HG03066 (cell line): ENCODE data around the gene KCNIP1.

Experiments used
- ATAC-seq: cut with Tn5 transposase; IDR thresholded peaks from one replicate; pipeline ENCODE4 v1.9.1; 2021; ENCODE audit warnings: low read depth; ENCODE audit not compliant: unreplicated experiment

Gene KCNIP1

DNA sequence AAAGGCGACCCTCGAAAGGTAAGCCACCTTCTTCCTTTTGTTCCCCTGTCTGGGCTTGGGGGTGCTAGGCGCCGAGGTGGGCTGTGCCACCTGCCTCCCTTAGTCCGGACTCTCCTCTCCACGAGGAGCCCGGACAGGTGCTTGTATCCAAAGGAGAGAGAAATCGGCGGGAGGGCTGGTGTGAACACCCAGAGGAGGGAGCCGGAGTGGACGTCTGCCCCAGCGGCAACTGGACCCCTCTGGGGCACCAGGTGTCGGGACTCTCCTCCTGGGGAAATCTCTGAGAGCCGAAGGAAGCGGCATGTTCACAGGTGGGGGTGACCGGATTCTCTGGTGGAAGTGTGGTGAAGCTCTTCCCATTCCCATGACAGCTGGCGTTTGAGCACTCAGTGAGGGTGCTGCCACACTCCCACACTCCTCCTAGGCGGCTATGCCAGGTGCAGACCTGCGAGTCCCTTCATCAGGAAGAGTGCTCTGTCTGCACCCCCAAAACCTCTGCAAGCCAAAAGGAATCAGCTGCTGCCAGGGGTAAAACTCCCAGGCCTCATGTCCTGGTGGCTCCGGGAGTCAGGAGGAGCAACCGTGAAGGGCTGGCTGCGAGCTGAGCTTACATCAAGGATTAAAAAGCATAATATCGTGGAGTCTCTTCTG is 921 bp downstream of the KCNIP1 start:
- ATAC-seq: no peak

DNA sequence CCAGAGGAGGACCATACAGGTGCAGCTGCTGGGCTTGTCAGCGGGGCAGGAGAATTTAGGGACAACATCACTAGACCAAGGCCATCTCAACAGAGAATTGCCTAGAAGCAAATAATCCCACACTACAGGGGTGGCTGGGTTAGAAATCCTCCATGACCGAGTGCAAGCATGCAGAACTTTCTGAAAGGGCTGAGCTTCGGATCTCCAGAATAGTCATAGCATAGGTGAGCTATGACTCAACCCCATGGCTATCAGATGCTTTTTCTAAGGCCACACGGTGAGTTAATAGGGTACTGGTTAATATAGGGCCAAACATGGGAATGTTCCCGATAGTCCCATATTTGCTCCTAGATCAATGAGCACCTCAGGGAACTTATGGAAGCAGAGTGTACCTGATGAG is 4.2 kb downstream of the KCNIP1 start:
- no peak for ATAC-seq

DNA sequence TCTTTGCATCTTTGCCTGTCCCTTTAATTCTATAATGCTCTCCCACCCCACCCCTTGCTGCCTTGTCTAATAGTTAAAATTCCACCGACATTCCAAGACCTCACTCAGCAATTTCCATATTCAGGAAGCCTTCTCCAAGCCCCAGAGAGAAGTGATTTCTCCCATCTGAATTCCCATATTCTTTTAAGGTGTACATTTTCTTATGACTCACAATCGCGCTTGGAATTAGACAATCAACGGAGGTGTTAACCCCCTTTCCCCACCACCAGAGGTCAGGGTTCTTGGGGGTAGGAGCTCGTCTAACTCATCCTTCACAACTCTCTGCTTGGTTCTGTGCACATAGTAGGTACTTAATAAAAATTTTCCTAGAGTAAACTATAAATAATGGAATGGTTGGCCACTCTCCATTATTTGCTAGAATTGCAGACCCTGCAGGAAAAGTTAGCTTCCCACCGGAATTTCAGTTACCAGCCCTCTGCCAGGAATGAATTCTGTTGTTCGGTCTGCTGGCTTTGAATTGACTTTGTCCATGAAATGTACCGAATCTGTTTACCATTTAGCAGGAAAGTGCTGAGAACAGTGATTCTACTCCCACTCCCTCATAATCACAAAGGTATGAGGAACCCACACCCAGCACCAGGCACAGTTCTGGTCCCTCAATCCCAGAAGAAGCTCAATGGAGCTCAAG is 5.0 kb downstream of the KCNIP1 start:
- no peak for ATAC-seq

DNA sequence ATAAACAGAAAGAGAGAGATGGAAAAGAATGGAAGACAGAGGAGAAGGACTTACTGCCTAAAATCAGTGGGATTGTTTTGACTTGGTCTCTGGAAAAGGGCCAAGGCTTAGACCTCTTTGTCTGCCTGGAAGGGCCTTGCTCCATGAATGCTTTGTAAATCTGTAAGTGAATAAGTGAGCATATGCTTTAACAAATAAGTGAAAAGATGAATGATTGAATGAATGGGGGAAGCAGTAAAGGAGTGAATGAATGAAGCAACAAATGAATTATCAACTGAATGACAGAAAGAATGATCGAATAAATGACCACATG is 5.5 kb downstream of the KCNIP1 start:
- ATAC-seq: no peak

DNA sequence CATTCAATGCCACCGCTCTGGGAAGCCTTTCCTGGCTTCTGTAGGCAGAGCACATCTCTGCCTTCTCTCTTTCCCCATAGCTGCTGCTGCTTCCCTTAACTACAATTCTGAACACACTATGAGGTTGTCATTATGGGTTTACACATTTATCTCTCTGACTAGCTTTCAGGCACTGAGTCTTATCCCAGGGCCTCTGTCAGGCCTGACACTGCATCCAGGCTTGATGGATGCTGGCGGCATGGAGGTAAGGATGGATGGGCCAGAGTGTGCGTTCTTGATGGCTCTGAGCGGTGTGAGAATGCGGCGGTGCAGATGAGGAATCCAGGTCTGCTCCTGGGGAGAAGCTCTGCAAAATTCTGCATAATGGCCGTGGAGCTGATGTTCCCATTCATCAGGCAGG is 6.3 kb downstream of the KCNIP1 start:
- no peak for ATAC-seq

DNA sequence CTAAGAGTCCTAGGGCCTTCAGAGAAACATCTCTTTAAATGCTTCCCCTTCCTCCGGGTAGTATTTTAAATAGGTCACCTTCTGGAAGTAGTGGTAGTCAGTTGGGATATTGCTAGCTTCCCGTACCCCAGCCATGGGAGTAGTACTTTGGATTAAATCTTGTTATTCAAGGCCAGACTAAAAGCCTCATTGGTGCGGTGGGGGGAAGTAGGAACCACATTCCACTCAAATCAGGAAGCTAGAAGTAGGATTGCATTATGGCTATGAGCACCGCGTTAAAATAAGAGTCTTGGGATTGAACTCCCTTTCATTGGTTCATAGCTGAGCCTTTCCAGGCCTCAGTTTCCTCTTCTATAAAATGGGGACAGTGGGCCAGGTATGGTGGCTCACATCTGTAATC is 6.7 kb downstream of the KCNIP1 start:
- ATAC-seq: no peak

DNA sequence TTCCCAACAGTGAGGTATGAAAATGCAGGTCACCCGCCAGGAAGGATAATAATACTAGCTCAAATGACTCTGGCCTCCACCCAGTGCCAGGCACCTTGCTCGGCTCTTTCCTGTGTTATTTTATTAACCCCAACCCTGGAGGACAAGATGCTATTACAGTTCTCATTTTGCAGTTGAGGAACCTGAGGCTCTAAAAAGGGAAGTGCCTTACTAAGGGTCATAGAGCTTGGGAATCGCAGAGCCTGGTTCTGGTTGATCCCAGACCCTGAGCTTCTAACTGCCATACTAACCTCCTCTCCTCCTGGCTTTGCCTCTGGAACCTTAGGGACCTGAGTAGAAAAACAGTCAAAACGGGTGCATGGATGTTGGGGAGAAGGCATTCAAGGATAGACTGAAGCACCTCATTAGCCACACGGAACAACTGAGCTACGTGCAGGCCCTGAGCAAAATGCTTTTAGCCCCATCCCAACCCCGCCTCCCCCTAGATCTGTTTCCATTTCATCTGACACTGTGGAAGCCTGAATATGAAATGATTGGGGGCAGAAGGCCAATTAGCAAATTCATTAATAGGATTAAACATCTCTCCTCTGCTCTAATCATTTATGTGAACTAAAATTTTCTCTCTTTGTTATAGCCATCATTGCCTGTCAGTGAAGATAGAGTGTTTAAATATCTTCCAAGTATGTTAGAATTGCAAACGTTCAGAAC is 7.9 kb downstream of the KCNIP1 start:
- ATAC-seq: no peak

DNA sequence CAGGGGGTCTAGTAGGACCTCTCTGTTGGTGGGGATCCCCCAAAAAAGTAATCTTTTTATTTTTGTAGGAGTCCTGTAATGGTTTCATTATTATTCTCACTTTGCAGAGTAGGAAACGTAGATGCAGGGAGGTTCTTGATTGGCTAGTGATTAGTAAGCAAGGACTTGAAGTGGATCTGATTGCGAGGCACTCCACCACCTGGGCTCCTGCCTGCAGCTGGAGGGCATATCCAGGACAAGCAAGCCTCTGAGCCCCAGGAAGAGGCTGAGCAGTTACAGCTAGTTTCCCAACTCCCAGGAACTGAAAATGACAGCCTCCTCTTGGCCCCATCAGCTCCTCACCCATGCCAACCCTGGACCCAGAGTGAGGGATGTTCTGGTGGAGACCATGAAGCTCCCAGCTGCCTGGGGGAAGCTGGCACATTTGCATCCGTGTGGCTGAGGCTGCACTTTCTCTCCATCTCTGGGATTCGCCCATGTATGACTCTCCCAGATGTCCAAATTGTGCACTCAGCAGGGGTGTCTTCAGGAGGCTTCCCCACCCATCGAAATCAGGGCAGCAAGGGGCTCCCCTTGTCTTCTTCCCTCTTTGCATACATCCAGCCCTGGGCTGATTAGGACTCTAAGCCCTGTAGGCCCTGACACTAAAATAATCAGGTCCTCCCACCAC is 10.2 kb downstream of the KCNIP1 start:
- no peak for ATAC-seq

DNA sequence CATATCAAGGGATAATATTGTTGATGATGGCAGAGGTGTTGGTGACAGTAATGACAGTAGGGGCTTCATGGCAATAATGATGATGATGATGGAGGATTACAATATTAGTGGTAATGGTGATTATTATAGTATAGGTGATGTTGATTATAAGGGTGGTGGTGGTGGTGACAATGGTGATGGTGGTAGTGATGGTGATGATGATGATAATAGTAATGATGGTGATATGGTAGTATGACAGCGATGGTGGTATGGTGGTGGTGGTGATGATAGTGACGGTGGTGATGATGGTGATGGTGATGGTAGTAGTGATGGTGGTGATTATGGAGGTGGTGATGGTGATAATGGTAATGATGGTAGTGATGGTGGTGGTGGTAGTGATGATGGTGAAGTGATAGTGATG is 13.6 kb downstream of the KCNIP1 start:
- ATAC-seq: no peak

DNA sequence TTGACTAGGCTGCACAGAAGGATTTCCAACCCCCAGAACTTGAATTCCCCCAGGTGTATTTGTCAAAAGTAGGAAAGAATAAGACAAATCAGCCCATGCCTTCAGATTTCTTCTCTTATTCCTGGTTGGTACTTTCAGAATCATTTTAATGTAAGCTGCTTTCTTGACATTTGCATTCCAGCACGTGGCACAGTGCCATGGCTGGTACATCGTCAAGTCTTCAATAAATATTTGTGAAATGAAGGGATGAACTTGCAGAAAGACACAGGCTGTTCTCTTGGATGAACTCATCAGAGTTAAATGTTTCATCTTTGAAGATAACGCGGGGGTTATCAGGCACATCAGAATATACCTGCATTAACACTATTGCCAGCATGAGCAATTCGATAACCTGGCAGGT is 14.5 kb downstream of the KCNIP1 start:
- ATAC-seq: no peak

DNA sequence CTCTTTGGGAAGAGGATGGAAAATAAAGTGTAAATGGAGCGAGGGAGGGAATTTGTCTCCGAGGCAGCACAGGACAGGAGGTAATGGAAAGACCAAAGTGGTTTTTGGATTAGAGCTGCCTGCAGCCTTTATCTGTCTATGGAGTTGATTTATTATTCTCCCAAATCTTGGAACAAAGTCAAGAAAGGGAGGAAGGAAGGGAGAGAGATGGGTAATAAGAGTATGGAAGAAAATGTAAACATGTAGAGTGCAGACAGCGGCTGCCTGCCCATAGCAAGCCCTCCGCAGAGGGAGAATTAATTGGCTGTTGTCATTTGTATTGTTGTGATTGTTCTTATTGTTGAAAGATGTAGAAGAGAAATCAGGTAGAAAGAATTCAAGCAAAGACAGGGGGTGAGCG is 15.7 kb downstream of the KCNIP1 start:
- no peak for ATAC-seq

DNA sequence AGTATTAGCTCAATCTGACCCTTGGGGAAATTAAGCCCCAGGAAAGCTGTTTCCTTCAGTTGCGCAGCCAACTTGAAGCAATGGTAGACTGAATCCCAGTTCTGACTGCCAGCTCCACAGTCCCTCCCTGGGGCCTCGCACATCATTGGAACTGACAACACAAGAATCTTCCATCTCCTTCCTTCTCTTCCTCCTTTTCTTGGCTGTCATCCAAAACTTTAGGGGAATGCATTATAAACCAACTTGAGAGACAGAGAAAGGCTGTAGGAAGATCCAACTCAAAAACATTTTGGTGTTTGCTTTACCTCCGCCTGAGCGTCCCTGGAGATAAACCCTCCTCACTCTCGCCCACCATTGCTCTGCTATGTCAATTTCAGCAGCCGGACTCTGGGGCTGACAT is 16.6 kb downstream of the KCNIP1 start:
- no peak for ATAC-seq

DNA sequence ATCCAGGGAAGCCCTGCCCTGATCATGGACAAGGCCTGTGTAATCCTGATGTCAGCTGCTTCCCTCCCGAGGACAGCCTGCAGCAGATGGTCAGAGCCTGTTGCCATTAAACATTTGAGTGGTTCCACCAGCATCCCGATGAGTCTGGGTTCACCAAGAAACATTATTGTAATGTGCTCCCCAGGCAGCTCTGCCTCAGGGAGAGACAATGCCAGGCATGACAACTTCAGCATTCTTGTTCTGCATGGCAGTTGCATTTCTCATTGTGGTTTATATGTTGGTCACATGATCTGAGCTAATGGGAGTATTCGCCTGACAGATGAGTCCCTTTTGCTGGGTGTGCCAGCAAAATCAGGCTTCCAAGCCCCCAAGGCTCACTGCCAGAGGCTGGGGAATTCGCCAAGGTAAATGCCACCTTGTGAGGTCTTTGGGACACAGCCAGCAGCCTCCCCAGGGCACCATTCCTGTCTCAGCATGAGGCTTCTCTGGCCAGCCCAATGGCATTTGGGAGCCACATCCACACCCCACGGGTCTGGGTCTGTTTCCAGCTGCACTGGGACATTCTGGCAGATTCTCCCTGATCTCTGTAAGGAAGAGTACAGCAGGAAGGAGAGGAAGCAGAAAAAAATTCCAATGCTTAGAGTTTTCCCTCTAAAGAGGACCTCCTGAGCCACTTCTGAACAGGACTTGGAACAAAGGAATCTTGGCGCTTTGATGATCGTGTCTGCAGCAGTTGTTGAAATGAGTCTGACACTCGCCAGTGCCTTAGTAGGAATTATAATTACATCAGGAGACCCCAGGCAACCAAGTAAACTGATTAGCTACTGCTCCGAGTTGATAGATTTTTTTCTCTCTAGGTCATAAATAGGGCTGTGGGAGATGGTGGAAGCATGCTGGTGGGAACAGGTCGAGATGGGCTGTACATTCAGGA is 18.7 kb downstream of the KCNIP1 start:
- no peak for ATAC-seq

DNA sequence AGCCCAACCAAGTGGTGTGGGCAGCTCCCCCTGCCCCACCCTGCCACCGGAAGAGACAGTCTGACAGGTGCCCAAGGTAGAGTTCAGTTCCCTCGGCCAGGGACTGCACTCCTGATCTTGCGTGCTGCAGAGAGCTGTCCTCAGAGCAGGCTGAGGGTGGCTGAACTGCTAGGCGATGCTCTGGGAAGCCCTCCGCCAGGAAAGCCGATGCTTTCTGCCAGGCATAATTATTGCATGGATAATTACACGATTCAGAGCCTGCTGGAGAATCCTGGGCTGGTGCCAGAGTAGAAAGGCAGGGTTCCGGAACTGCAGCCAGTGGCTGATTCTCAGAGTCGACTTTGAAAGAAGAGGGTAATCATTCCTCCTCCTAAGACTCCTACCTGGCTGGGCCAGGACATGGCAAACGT is 19.3 kb downstream of the KCNIP1 start:
- ATAC-seq: no peak

DNA sequence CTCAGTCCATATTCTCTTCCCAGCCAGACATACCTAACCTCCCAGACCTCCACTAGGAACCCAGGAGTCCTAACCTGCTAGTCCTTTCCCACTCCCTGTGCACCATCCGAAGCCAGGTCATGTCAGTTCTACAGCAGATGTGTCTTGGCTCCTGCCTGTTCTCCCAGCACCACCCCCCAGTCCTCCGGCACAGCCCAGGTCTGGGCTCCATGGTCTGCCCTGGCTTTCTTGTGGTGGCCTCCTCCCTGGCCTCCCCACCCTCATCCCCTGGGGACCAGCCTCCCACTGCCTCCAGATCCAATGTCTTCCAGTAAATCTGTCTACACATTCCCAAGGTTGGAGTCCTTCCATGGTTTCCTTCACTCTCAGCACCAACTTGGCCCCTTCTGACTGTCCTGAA is 20.0 kb downstream of the KCNIP1 start:
- no peak for ATAC-seq

DNA sequence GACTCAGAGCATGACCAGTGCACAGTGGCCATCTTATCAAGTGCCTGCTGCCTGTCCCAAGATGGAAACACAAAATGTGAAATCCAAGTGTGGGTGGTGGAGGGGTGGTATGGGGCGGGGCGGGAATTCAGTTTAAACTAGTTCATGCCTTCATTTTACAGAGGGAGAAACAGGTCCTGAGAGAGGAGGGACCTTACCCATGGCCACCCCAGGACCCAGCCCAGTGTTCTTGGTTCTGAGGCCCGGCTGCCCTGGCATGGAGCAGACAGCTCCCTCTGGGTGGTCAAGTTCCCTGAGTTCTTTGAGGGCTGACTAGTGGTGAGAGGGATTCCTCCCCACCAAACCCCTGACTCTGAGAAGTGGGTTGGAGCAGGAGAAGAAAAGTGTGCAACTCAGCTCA is 20.8 kb downstream of the KCNIP1 start:
- no peak for ATAC-seq

DNA sequence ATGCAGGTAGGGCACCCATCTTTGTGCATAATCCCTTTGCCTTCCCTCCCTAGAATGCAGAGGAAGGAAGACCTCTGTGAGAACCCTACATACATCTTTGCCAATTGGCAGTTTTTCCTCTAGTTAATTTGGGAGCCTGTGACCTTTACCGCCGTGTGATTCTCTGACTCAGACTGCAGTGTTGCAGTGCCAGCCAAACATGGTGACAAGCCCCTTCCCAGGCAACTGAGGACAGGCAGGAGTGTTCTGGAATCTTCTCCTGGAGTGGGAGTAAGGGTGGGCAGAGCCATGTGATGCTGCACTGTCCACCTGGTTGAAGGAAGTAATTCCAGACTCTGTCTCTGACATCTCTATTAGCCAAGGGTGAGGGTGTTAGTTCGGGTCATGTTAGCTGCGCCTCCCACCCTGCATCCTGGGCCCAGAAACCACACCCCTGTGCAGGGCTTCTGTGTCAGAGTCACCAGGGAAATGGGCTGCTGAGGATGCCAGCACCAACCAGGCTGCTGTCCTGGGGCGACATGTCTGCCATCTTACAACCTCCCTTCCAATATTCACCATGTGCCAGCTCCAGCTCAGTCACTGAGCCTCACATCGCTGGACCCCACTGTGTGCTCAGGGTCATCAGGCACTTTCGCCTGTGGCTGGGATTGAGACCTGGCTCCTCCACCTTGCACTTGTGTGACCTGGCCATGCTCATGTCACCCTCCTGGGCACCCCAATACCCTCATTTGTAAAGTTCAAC is 21.8 kb downstream of the KCNIP1 start:
- ATAC-seq: no peak

DNA sequence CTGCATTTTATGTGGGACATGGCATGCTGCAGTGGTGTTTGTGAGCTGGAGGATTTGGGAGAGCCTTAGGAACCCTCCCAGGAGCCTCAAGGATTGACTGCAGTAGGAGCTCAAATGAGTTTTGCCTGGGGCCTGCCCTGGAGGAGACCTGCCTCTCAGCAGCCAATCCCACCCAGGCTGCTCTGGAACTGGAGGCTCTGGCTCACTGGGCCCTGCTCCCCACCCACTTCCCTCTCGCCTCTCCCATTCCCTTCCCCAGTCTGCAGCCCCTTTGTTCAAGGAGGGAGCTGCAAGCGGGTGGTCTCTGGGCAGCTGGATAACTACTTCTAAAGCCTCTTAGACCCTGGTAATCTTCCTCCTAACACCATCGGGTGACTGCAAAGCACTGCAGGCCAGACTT is 24.2 kb downstream of the KCNIP1 start:
- no peak for ATAC-seq

DNA sequence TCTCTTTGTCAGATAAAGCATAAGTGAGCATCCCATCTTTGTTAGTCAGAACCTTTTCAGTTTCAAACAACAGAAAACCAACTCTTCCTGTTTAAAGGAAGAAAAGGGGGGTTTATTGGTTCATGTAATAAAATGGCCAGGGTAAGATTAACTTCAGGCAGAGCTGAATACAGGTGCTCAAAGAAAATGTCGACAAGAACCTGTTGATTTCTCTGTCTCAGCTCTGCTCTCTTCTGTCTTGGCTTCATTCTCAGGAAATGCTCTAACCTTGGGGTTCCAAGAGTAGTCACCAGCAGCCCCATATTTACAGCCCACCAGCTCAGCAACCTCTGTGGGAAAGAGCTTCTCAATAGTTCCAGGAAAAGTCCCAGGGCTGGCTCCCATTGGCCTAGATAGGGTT is 25.2 kb downstream of the KCNIP1 start:
- ATAC-seq: no peak

DNA sequence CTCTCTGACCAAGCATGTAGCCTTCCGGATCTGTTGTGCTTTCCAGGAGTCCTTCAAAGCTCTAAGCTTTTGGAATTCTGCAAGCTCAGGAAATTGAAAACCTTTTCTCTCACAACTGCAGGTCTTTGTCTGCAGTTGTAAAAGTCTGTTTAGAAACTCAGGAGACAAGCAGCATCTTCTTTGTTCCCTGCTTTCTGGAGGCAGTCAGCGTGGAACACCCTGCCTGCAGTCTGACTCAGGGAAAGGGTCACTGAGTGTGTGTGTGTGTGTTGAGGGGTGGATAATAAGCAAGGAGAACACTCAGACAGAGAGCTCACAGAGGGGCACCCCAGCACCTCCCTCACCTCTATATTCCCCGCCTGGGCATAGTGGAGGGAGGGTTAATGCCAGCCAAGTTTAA is 29.1 kb downstream of the KCNIP1 start:
- no peak for ATAC-seq
